ENCODE measurements around the gene UCN2. TPM values are rescaled to one million over a fixed set of nuclear protein-coding genes. Genes with fewer than 3 reads are reported as not detected.

Gene UCN2
- total and polyA plus RNA-seq, 9 donors = 0.18 to 0.22 (median 0.19) TPM; not detected in 5

GRCh38 chr3:48518069-48518468 is 45.5 kb downstream of the UCN2 start:
- intact Hi-C loops (cut with DNase I) = no loop called here
- Histone ChIP-seq H3K4me3 (no peak overlapping the region), H3K36me3 (no peaks in the 10 kb centered on the region), H3K27ac (no peak overlapping the region), H3K27me3 (no peaks in the 10 kb centered on the region), H3K4me1 (ENCODE audit: insufficient read depth) (no peaks in the 10 kb centered on the region), H3K9me3 (no peaks in the 10 kb centered on the region)
- 91 to 93% (median 92%) methylated on average over 6 of the region's 6 CpGs for WGBS, 3 donors
- TF ChIP-seq CTCF (IDR thresholded peaks at IDR 0.05) = no peak
- no peak for TF ChIP-seq EP300 (IDR thresholded peaks at IDR 0.05)
- TF ChIP-seq POLR2A (IDR thresholded peaks at IDR 0.05) = no peak
- no peak for DNase-seq

- WGBS, 3 donors = 78 to 88% (median 85%) methylated on average over 8 of the region's 8 CpGs
- H3K4me1 ChIP-seq (ENCODE audit: insufficient read depth) = no peaks in the 10 kb centered on the region
- intact Hi-C loops (cut with DNase I) = no loop called here
- DNase-seq = no peak
- no peaks in the 10 kb centered on the region for H3K27me3 ChIP-seq
- no peak overlapping the region for H3K4me3 ChIP-seq
- H3K27ac ChIP-seq = no peak overlapping the region
- no peaks in the 10 kb centered on the region for H3K9me3 ChIP-seq
- no peaks in the 10 kb centered on the region for H3K36me3 ChIP-seq
- no peak for TF ChIP-seq POLR2A (IDR thresholded peaks at IDR 0.05)
- TF ChIP-seq CTCF (IDR thresholded peaks at IDR 0.05) = no peak
- no peak for TF ChIP-seq EP300 (IDR thresholded peaks at IDR 0.05)
These were observed 47.0 kb downstream of the UCN2 start for GRCh38 chr3:48516571-48516970.

GRCh38 chr3:48514431-48515227 is 49.0 kb downstream of the UCN2 start:
- intact Hi-C loops (cut with DNase I) = no loop called here
- Histone ChIP-seq H3K4me3 (no peak overlapping the region), H3K27ac (no peak overlapping the region), H3K36me3 (no peaks in the 10 kb centered on the region), H3K4me1 (ENCODE audit: insufficient read depth) (no peaks in the 10 kb centered on the region), H3K9me3 (no peaks in the 10 kb centered on the region), H3K27me3 (no peaks in the 10 kb centered on the region)
- DNase-seq = no peak
- TF ChIP-seq POLR2A (IDR thresholded peaks at IDR 0.05) = no peak
- no peak for TF ChIP-seq CTCF (IDR thresholded peaks at IDR 0.05)
- no peak for TF ChIP-seq EP300 (IDR thresholded peaks at IDR 0.05)
- WGBS, 3 donors = 88 to 95% (median 90%) methylated on average over 8 of the region's 8 CpGs

MicroRNAs within 50 kb of the gene (microRNA counts, 767-probe panel; counts per million panel counts)
- 530 counts per million, percentile 78 among the panel's probes with 10 or more counts for microRNA hsa-miR-711

Small RNA genes within 50 kb of the gene (microRNA-seq; reads per million reads assigned to microRNA genes)
- gene MIR6823 (0 reads per million in 3 donors), gene MIR711 (0 reads per million in 3 donors)

Small RNA genes within 50 kb of the gene (small RNA-seq; reads per million reads assigned to genes)
- gene MIR6823 = not detected

Other genes starting within 250 kb of the UCN2 start
- gene SPINK8, start 230.1 kb downstream of the UCN2 start, total RNA-seq = not detected
- not detected for gene SPINK8, start 230.1 kb downstream of the UCN2 start, polyA plus RNA-seq
- gene FBXW12, start 191.6 kb downstream of the UCN2 start, total RNA-seq = under 1 TPM in 4 of 7 donors, not detected in 3; 0.22 to 0.46 (median 0.28) TPM
- gene FBXW12, start 191.6 kb downstream of the UCN2 start, polyA plus RNA-seq = under 1 TPM in 1 of 2 donors, not detected in 1; 0.33 TPM
- gene PLXNB1, start 133.7 kb downstream of the UCN2 start, total RNA-seq = 100 to 1,000 TPM in 2 of 7 donors, 10 to 100 TPM in 5; 70.8 to 166 (median 83.7) TPM
- gene PLXNB1, start 133.7 kb downstream of the UCN2 start, polyA plus RNA-seq = 10 to 100 TPM; 11.2 to 90.2 TPM
- 1 to 10 TPM; 6.3 to 8.5 (median 7.5) TPM for gene CCDC51, start 123.7 kb downstream of the UCN2 start, total RNA-seq
- gene CCDC51, start 123.7 kb downstream of the UCN2 start, polyA plus RNA-seq = 1 to 10 TPM; 9.1 to 9.9 TPM
- gene TMA7, start 123.5 kb downstream of the UCN2 start, total RNA-seq = 100 to 1,000 TPM; 138 to 318 (median 199) TPM
- gene TMA7, start 123.5 kb downstream of the UCN2 start, polyA plus RNA-seq = 100 to 1,000 TPM; 350 to 380 TPM
- 1 to 10 TPM; 3.9 to 7.9 (median 6.4) TPM for gene ATRIP, start 117.0 kb downstream of the UCN2 start, total RNA-seq
- 10 to 100 TPM in 1 of 2 donors, 1 to 10 TPM in 1; 6.4 to 11.4 TPM for gene ATRIP, start 117.0 kb downstream of the UCN2 start, polyA plus RNA-seq
- gene SHISA5, start 59.6 kb downstream of the UCN2 start, total RNA-seq = 100 to 1,000 TPM in 5 of 7 donors, 10 to 100 TPM in 2; 62.5 to 150 (median 138) TPM
- gene SHISA5, start 59.6 kb downstream of the UCN2 start, polyA plus RNA-seq = 100 to 1,000 TPM in 1 of 2 donors, 10 to 100 TPM in 1; 59.7 to 118 TPM
- 1 to 10 TPM; 3.3 to 8.0 (median 5.6) TPM for gene PFKFB4, start 7.0 kb downstream of the UCN2 start, total RNA-seq
- 1 to 10 TPM; 2.3 to 6.3 TPM for gene PFKFB4, start 7.0 kb downstream of the UCN2 start, polyA plus RNA-seq
- 10 to 100 TPM in 1 of 7 donors, 1 to 10 TPM in 6; 5.1 to 13.1 (median 8.3) TPM for gene COL7A1, start 31.5 kb upstream of the UCN2 start, total RNA-seq
- 10 to 100 TPM in 1 of 2 donors, 1 to 10 TPM in 1; 1.1 to 18.4 TPM for gene COL7A1, start 31.5 kb upstream of the UCN2 start, polyA plus RNA-seq
- gene UQCRC1, start 45.9 kb upstream of the UCN2 start, total RNA-seq = 100 to 1,000 TPM; 102 to 153 (median 113) TPM
- 100 to 1,000 TPM; 118 to 141 TPM for gene UQCRC1, start 45.9 kb upstream of the UCN2 start, polyA plus RNA-seq
- gene TMEM89, start 58.0 kb upstream of the UCN2 start, total RNA-seq = not detected
- not detected for gene TMEM89, start 58.0 kb upstream of the UCN2 start, polyA plus RNA-seq
- 10 to 100 TPM in 4 of 7 donors, 1 to 10 TPM in 3; 7.9 to 19.1 (median 10.5) TPM for gene SLC26A6, start 71.7 kb upstream of the UCN2 start, total RNA-seq
- 10 to 100 TPM in 1 of 2 donors, 1 to 10 TPM in 1; 8.7 to 14.5 TPM for gene SLC26A6, start 71.7 kb upstream of the UCN2 start, polyA plus RNA-seq
- 1 to 10 TPM in 3 of 7 donors, under 1 TPM in 4; 0.23 to 3.4 (median 0.92) TPM for gene CELSR3, start 99.1 kb upstream of the UCN2 start, total RNA-seq
- gene CELSR3, start 99.1 kb upstream of the UCN2 start, polyA plus RNA-seq = under 1 TPM; 0.48 to 0.69 TPM
- gene NCKIPSD, start 122.1 kb upstream of the UCN2 start, total RNA-seq = 10 to 100 TPM; 30.5 to 58.6 (median 36.3) TPM
- gene NCKIPSD, start 122.1 kb upstream of the UCN2 start, polyA plus RNA-seq = 10 to 100 TPM in 1 of 2 donors, 1 to 10 TPM in 1; 8.0 to 23.2 TPM
- 100 to 1,000 TPM in 2 of 7 donors, 10 to 100 TPM in 5; 51.8 to 132 (median 62.5) TPM for gene IP6K2, start 153.4 kb upstream of the UCN2 start, total RNA-seq
- gene IP6K2, start 153.4 kb upstream of the UCN2 start, polyA plus RNA-seq = 100 to 1,000 TPM; 114 to 119 TPM